ENCODE measurements around the gene THOC3.
"Not testable (repeated sequence)": the region's sequence is repeated elsewhere in the genome, so short reads cannot be mapped to it uniquely, and the experiment has no call there.

GRCh38 chr5:175913835-175914672, 54.1 kb downstream of the THOC3 start:
- TF ChIP-seq CTCF (conservative IDR thresholded peaks at IDR 0.05; ENCODE audit: low read length); EZH2phosphoT487 (IDR thresholded peaks at IDR 0.05; ENCODE audit: borderline replicate concordance, low read depth, low read length): not testable (repeated sequence)
